Measurements from ENCODE around the gene ASTN2.

- TF ChIP-seq SMARCB1 (IDR thresholded peaks at IDR 0.05; ENCODE audit: insufficient read length, low read depth) (no peak), POLR2A (conservative IDR thresholded peaks at IDR 0.05) (no peak), GTF2F1 (IDR thresholded peaks at IDR 0.05; ENCODE audit: low read depth, low read length) (no peak), HDAC1 (IDR thresholded peaks at IDR 0.05) (no peak), RBM14 (IDR thresholded peaks at IDR 0.05; ENCODE audit: borderline replicate concordance, insufficient read depth, low read depth, low read length) (no peak)
- TF ChIP-seq, protein P1, sequence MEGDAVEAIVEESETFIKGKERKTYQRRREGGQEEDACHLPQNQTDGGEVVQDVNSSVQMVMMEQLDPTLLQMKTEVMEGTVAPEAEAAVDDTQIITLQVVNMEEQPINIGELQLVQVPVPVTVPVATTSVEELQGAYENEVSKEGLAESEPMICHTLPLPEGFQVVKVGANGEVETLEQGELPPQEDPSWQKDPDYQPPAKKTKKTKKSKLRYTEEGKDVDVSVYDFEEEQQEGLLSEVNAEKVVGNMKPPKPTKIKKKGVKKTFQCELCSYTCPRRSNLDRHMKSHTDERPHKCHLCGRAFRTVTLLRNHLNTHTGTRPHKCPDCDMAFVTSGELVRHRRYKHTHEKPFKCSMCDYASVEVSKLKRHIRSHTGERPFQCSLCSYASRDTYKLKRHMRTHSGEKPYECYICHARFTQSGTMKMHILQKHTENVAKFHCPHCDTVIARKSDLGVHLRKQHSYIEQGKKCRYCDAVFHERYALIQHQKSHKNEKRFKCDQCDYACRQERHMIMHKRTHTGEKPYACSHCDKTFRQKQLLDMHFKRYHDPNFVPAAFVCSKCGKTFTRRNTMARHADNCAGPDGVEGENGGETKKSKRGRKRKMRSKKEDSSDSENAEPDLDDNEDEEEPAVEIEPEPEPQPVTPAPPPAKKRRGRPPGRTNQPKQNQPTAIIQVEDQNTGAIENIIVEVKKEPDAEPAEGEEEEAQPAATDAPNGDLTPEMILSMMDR (IDR thresholded peaks at IDR 0.05 in 2 of 3, conservative IDR thresholded peaks at IDR 0.05 in 1 of 3; ENCODE audit: insufficient read depth in 2 of 3, low read depth in 1 of 3, low read length in 3 of 3), result no peak
These were observed 326.7 kb downstream of the ASTN2 start for GRCh38 chr9:117088140-117088539.

Measured in K562 (cell line).